Lung (tissue), 12 donors: ENCODE data around the gene AKR7A2. TPM values are rescaled to one million over a fixed set of nuclear protein-coding genes. Genes with fewer than 3 reads are reported as not detected.

Experiments used
- ATAC-seq: fragments of 200-7000 bp; cut with Tn5 transposase; one replicate; pipeline ENCODE4 v1.9.1; 2020; ENCODE audit warnings: moderate number of reproducible peaks; ENCODE audit not compliant: insufficient read depth, low FRiP score
- DNase-seq, 3 donors: peaks; one replicate each; pipeline ENCODE4 v3.0.0-alpha.2; 2013 to 2017
- H3K27ac ChIP-seq, 2 donors: one replicate each; pipeline ENCODE4 v1.5.1; 2013; ENCODE audit warnings: mild to moderate bottlenecking in 2 of 2, moderate library complexity in 2 of 2, control low read depth in 1 of 2, inconsistent platforms in 1 of 2, low read depth in 1 of 2, low read length in 1 of 2
- H3K27me3 ChIP-seq, 3 donors: one replicate each; pipeline ENCODE4 v1.5.1; 2013; ENCODE audit warnings: low read length in 2 of 3; ENCODE audit not compliant: control insufficient read depth in 3 of 3, insufficient read depth in 3 of 3
- H3K36me3 ChIP-seq, 4 donors: one replicate each; pipeline ENCODE4 v1.5.1; 2013; ENCODE audit warnings: low read length in 4 of 4, mild to moderate bottlenecking in 1 of 4, moderate library complexity in 1 of 4; ENCODE audit not compliant: control insufficient read depth in 4 of 4, insufficient read depth in 4 of 4
- H3K4me1 ChIP-seq, 5 donors: one replicate each; pipeline ENCODE4 v1.5.1; 2013; ENCODE audit warnings: low read length in 5 of 5, mild to moderate bottlenecking in 2 of 5, moderate library complexity in 1 of 5; ENCODE audit not compliant: control insufficient read depth in 5 of 5, insufficient read depth in 5 of 5
- H3K4me3 ChIP-seq: one replicate; pipeline ENCODE4 v1.5.1; 2013; ENCODE audit warnings: mild to moderate bottlenecking, control low read depth, moderate library complexity
- H3K9ac ChIP-seq, 2 donors: one replicate each; pipeline ENCODE4 v1.5.1; 2013; ENCODE audit warnings: low read length in 2 of 2, control low read depth in 1 of 2; ENCODE audit not compliant: insufficient read depth in 1 of 2
- H3K9me3 ChIP-seq, 4 donors: one replicate each; pipeline ENCODE4 v1.5.1; 2013; ENCODE audit warnings: low read length in 3 of 4, mild to moderate bottlenecking in 1 of 4, moderate library complexity in 1 of 4; ENCODE audit not compliant: control insufficient read depth in 4 of 4, insufficient read depth in 3 of 4
- CTCF ChIP-seq: IDR thresholded peaks from 2 replicates; pipeline ENCODE4 v1.5.1; 2012; ENCODE audit warnings: mild to moderate bottlenecking; ENCODE audit errors: control extremely low read depth, extremely low read depth
- WGBS, 2 donors: extraction: QIAGEN DNeasy Blood & Tissue Kit; methylation state at CpG; one replicate each; pipeline ENCODE4 v1.1.7; 2013; 5-methylcytosine and 5-hydroxymethylcytosine counted together
- polyA plus RNA-seq, 2 donors: library from polyadenylated mRNA; stranded (reverse); fragments of 200-250 nt; gene quantifications; one replicate each; pipeline ENCODE4 v1.2.1, GENCODE V29; 2013
- total RNA-seq, 2 donors: library from RNA; depleted of rRNA in 1 of 2; stranded (reverse); fragments of >200 nt in 1 of 2; gene quantifications; one replicate each; pipeline ENCODE4 v1.2.1, GENCODE V29; 2014 to 2021
- donor health status: control.
- donor health status: control.
- donor health status: Bipolar disorder and iron deficiency.
- donor health status: healthy.
- donor health status: DM: yes; HTN: yes; CAD: no.

The AKR7A2 gene
- total and polyA plus RNA-seq, 4 donors = 15.3 to 54.0 (median 43.0) TPM

GRCh38 chr1:19338323-19338762, 26.4 kb upstream of the AKR7A2 start:
- no peak for ATAC-seq
- no peaks in the 10 kb centered on the region for H3K9me3 ChIP-seq
- TF ChIP-seq CTCF = no peak
- peak in 1 of 3 donors; percentile 27 for DNase-seq
- H3K9ac ChIP-seq = no peak overlapping the region
- H3K4me1 ChIP-seq = peaks cover 0 to 5% (median 0%) of the 10 kb centered on the region in 5 donors
- H3K27ac ChIP-seq = no peak overlapping the region
- WGBS, 2 donors = 86 to 90% methylated on average over 27 of the region's 27 CpGs
- H3K4me3 ChIP-seq = no peak overlapping the region
- no peaks in the 10 kb centered on the region for H3K27me3 ChIP-seq
- H3K36me3 ChIP-seq = peaks cover 3 to 33% (median 8%) of the 10 kb centered on the region in 4 donors

- H3K9me3 ChIP-seq = no peaks in the 10 kb centered on the region
- WGBS, 2 donors = 90 to 92% methylated on average over 4 of the region's 4 CpGs
- no peak overlapping the region for H3K4me3 ChIP-seq
- peaks cover 0 to 5% (median 0%) of the 10 kb centered on the region in 5 donors for H3K4me1 ChIP-seq
- H3K27me3 ChIP-seq = no peaks in the 10 kb centered on the region
- H3K27ac ChIP-seq = no peak overlapping the region
- DNase-seq = no peak
- no peak for ATAC-seq
- H3K36me3 ChIP-seq = peaks cover 0 to 25% (median 5%) of the 10 kb centered on the region in 4 donors
- H3K9ac ChIP-seq = no peak overlapping the region
- TF ChIP-seq CTCF = no peak
Observed at GRCh38 chr1:19337289-19337688, 25.3 kb upstream of the AKR7A2 start.

GRCh38 chr1:19336543-19336942, 24.6 kb upstream of the AKR7A2 start:
- Histone ChIP-seq H3K4me1 (peaks cover 0 to 5% (median 0%) of the 10 kb centered on the region in 5 donors), H3K4me3 (no peak overlapping the region), H3K9me3 (no peaks in the 10 kb centered on the region), H3K27ac (no peak overlapping the region), H3K36me3 (peaks cover 2 to 24% (median 5%) of the 10 kb centered on the region in 4 donors), H3K9ac (no peak overlapping the region), H3K27me3 (no peaks in the 10 kb centered on the region)
- ATAC-seq (no peak), DNase-seq (no peak)
- no peak for TF ChIP-seq CTCF
- WGBS, 2 donors = 92 to 93% methylated on average over 7 of the region's 7 CpGs
